Epithelial cell of prostate (primary cell): ENCODE measurements around the gene CCHCR1.
"Not testable (repeated sequence)": the region's sequence is repeated elsewhere in the genome, so short reads cannot be mapped to it uniquely, and the experiment has no call there.

Experiments used
- DNase-seq: peaks from one replicate; pipeline ENCODE4 v3.0.0-alpha.2; 2011; ENCODE audit warnings: low read depth, low spot score
- H3K27ac ChIP-seq: fragments of 450-650 bp; 2 replicates; pipeline ENCODE4 v1.5.1; 2017; ENCODE audit warnings: mild to moderate bottlenecking

The CCHCR1 gene

DNA sequence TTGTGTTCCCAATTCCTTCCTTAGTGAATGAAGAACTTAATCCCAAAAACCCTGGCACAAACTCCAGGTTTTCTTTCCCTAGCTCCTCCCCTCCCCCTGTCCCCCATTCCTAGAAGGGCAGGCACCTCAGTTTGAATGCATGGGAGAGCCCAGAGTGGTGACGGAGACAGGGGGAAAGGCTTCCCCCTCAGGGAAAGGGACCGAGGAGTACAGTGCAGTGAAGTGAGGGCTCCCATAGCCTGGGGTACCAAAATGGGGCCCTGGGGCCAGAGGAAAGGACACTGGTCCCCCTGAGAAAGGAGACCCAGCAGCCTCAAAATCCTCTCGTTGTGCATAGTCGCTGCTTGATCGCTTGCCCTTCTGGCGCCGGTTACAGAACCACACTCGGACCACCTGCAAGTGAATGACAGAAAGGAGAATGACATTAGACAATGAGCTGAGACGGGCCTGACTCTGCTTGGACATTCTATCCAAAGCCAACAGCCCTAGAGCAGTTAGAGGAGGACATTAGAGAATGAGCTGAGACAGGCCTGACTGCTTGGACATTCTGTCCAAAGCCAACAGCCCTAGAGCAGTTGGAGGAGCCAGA is 7.0 kb upstream of the CCHCR1 start:
- not testable (repeated sequence) for H3K27ac ChIP-seq

DNA sequence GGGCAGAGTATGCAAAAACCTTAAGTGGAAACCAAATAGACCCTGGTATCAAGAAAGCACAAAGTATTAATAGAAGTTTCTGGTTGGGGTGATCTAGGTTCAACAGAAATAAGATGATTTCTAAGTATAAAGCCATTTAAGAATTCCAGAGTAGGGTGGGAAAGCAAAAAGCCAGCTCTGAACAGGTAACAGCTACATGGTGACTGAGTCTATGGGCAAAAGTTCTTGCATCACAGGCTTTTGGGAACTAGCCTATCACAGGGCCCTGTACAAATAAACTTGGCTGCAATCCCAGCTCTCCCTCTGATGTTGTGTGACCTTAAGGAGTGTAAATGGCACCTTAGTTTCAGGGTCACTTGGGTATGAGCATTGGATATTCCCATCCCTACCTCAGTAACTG is 6.3 kb upstream of the CCHCR1 start:
- no peak overlapping the region for H3K27ac ChIP-seq
- no peak for DNase-seq

More for the DNA sequence above, 7.0 kb upstream of the CCHCR1 start:
- DNase-seq = not testable (repeated sequence)

GRCh38 chr6:31162463-31163165 is 5.0 kb upstream of the CCHCR1 start:
- H3K27ac ChIP-seq = no peak overlapping the region
- DNase-seq = no peak

- no peak for DNase-seq
- no peak overlapping the region for H3K27ac ChIP-seq
Observed at GRCh38 chr6:31161216-31162126, 3.9 kb upstream of the CCHCR1 start.

DNA sequence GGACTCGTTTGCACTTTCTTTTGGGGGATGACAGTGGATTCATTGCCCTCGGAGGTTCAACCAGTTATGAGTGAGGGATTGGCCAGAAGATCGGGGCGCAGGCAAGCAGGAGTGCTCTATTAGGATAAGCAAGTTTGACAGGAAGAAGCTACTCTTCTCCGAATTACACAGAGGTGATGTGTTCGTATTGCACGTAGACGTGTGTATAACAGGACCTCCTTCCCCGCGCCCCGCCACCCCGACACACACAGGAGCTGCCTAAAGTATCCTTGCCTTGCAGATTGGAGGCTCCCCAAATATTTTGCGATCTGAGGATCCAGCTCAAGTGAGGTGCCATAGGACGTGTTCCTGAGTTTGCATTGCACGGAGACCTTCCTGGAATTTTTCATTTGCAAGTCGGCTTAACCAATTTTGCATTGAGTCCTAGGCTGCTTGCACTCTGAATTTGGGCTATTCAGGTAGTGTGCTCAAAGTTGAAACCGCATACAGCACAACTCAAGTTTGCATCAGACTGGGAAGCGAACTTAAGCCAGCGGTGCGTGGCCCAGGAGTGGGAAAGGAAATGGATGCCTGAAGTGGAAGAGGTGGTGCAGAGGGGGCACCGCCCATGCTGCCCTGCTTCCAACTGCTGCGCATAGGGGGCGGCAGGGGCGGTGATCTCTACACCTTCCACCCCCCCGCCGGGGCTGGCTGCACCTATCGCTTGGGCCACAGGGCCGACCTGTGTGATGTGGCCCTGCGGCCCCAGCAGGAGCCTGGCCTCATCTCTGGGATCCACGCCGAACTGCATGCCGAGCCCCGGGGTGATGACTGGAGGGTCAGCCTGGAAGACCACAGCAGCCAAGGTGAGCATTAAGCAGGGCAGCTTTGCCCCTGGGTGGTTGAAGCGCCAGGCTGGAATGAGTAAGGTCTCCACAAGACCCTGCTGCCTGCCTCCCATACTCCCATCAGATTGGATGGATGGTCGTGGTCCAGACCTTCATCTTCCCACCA is 1.6 kb upstream of the CCHCR1 start:
- H3K27ac ChIP-seq = peak overlapping the region; percentile 13
- DNase-seq = no peak

GRCh38 chr6:31158140-31158862 is 699 bp upstream of the CCHCR1 start, which contains the start of gene TCF19:
TSS of gene TCF19 (plus strand) at chr6:31158589. CDS start at chr6:31159470, 881 bp downstream.
- peak; percentile 90 for DNase-seq
- peak within 1 kb of the TSS; percentile 22 for H3K27ac ChIP-seq

DNA sequence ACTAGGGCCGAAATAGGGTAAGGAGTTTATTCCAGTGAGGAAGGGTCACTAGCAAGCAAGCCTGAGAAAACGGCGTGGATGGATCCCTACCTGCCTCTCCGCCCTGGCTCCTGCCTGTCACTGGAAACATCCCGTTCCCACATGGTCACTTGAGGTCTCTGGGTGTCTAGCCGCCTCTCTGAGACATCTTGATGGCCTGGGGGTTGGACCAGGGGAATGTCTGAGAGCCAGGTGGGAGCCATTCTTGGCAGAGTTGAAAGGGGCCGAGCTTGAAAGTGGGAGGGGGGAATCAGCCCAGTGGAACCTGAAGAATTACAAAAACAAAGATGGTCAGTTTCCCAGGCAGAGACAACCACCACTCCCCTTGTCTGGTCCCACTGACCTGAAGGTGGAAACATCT is 961 bp downstream of the CCHCR1 start:
- no peak for DNase-seq
- H3K27ac ChIP-seq = no peak overlapping the region

- no peak overlapping the region for H3K27ac ChIP-seq
- DNase-seq = no peak
Observed at GRCh38 chr6:31154436-31154835, 3.2 kb downstream of the CCHCR1 start.

DNA sequence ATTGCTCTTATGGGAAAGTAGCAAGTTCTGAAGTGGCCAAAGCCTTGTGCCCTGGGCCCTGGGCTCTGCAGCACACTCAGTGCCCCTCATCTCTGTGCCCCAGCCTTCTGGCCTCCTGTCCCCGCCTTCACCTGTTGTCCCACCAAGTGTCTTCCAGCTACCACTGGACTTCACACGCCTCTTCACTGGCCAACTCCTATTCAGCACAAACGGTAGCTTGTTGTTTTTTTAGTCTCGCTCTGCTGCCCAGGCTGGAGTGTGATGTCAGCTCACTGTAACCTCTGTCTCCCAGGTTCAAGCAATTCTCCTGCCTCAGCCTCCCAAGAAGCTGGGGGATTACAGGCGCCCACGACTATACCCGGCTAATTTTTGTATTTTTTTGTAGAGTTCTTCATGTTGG is 4.8 kb downstream of the CCHCR1 start:
- H3K27ac ChIP-seq = no peak overlapping the region
- no peak for DNase-seq

DNA sequence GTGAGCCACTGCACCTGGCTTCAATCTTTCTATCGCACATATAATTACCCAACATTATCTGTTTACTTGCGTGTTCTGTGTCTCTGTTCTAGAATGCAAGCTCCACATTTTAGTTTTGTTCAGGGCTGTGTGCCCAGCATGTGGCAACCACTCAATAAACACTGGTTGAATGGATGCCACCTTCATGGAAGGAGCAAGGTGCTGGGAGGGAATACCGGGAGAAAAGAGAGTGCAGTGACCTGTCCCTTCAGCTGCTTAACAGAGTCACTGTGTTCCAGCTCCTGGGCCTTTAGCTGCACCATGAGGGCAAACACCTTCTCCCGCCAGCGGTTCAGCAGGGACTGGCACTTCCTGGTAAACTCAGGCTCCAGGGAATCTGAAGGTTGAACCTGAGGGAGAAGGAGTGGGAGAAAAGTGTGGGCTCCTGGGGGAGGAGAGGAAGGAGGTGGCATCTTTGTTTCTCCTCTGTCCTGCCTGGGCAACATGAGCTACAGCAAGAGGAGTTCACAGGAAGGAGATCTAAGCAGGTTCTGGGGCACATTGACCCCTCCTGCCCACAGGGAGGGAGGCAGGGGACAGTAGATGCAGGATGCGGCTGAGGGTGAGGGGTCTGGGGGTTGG is 7.7 kb downstream of the CCHCR1 start:
- DNase-seq = no peak
- H3K27ac ChIP-seq = no peak overlapping the region

- H3K27ac ChIP-seq = no peak overlapping the region
- DNase-seq = no peak
Observed at GRCh38 chr6:31145386-31145785, 12.2 kb downstream of the CCHCR1 start.

DNA sequence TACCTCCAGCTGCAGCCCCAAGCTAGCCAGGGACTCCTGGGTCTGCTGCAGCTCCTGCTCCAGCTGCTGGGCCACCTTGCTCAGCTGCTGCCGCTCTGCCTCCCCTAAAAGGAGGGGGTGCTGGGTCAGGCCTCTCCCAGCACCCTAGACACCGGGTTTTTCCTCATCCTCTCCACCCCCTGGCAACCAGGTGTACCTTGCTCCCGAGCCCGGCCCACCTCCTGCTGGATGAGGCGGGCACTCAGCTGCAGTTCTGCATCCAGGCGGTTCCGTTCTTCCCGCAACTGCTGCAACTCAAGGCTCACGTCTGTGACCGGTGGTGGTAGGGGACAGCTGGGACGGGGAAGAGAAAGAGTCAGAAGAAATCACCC is 12.6 kb downstream of the CCHCR1 start:
- no peak overlapping the region for H3K27ac ChIP-seq
- DNase-seq = no peak

GRCh38 chr6:31144296-31144969 is 13.2 kb downstream of the CCHCR1 start:
- DNase-seq = no peak
- no peak overlapping the region for H3K27ac ChIP-seq

- no peak overlapping the region for H3K27ac ChIP-seq
- DNase-seq = no peak
Observed at GRCh38 chr6:31143148-31143547, 14.5 kb downstream of the CCHCR1 start.

- no peak for DNase-seq
- no peak overlapping the region for H3K27ac ChIP-seq
Observed at GRCh38 chr6:31142361-31142761, 15.2 kb downstream of the CCHCR1 start.

DNA sequence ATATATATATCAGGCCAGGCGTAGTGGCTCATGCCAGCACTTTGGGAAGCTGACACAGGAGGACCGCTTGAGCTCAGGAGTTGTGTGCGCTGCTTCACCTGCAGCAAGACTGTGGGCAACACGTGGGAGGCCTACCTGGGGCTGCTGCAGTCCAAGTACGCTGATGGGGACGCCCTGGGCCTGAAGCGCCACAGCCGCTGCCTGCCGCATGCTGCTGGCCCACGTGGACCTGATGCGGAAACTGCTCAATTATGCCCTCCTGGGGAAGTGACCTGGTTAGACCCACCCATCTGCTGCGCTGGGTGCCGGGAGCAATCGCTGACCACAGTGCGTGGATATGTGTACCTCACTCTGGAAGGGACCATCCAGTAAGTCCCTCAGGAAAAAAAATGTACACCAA is 17.0 kb downstream of the CCHCR1 start:
- DNase-seq = no peak
- H3K27ac ChIP-seq = no peak overlapping the region

DNA sequence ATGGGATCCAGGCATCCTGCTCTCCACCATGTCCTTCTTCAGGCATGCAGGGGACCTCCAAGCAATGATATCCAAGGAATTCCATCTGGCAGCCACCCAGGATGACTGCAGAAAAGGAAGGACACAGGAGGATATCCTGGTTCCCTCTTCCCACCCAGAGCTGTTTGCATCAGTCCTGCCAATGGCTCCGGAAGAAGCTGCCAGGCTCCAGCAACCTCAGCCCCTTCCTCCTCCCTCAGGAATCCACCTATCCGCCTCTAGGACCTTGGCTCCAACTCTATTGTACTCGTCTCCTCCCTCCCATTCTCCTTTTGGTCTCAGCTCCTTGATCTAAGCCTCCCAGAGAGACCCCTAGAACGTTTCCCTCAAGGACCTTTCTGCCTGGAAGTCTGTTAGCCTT is 18.0 kb downstream of the CCHCR1 start:
- no peak for DNase-seq
- H3K27ac ChIP-seq = no peak overlapping the region

- DNase-seq = no peak
- no peak within 1 kb of the TSS for H3K27ac ChIP-seq
Observed at GRCh38 chr6:31138982-31139381, 18.6 kb downstream of the CCHCR1 start, which contains the start of gene PSORS1C2. TSS of gene PSORS1C2 (minus strand) at chr6:31139066. CDS start at chr6:31139026, 40 bp downstream.
